NCI-H1930 (cell line): ENCODE measurements around the gene RAB7A.

ENCODE experiments used
- DNase-seq, 2 experiments: peaks; one replicate each; lab custom pipeline; 2025; lab: John Stamatoyannopoulos, UW

The RAB7A gene

DNA sequence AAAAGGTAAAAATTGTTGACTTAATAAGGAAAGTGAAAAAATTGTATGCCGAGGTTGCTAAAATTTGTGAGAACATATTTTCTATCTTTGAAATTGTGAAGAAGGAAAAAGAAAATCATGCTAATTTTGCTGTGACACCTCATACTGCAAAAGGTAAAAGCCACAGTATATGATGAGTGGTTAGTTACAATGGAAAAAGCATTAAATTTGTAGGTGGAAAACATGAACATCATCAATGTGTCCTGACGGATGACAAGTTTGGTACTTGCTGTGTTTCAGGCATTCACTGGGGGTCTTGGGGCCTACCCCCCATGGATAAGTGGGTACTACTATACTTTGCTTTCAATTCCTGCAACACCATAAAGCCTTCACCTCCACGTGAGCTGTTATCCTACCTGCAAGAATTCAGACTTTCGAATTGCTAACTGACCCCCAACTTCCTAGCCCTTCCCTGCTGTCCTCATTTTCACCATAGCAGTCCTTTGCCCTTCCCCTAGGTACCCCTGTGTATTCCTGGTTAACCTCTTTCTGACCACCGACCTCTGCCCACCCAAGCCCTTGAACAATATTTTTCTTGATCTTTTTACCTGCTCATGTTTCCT is 62.4 kb downstream of the RAB7A start:
- DNase-seq: no peak

DNA sequence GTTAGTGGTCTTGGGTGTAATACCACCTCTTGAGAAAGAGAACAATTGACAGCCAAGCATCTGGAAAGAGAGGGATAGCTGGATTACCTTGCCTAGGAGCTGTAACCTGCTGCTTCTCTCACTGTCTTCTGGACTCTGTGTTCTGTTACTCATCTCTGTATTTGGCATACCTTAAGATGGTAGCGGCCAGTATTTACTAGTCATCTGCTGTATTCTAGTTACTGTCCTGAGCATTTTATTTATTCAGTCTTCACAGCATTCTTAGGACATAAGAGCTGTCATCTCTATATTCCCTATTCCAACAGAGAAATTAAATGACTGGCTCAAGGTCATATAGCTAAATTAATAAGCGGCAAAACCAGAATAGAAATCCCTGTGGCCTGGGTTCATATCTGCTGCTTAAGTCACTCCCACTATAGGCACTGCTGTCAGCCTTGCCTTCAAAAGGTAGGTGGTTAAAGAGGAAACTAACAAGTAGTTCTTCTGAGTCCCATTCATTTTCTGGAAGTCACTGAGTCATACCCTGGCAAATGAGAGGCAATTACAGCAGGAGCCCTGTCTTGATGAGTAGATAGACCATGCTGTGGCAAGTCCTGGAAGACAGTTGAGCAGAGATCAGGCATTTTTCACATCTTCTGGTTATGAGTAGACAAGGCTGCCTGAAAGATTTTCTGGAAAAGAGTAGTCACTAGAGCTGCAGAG is 68.2 kb downstream of the RAB7A start:
- DNase-seq: no peak

DNA sequence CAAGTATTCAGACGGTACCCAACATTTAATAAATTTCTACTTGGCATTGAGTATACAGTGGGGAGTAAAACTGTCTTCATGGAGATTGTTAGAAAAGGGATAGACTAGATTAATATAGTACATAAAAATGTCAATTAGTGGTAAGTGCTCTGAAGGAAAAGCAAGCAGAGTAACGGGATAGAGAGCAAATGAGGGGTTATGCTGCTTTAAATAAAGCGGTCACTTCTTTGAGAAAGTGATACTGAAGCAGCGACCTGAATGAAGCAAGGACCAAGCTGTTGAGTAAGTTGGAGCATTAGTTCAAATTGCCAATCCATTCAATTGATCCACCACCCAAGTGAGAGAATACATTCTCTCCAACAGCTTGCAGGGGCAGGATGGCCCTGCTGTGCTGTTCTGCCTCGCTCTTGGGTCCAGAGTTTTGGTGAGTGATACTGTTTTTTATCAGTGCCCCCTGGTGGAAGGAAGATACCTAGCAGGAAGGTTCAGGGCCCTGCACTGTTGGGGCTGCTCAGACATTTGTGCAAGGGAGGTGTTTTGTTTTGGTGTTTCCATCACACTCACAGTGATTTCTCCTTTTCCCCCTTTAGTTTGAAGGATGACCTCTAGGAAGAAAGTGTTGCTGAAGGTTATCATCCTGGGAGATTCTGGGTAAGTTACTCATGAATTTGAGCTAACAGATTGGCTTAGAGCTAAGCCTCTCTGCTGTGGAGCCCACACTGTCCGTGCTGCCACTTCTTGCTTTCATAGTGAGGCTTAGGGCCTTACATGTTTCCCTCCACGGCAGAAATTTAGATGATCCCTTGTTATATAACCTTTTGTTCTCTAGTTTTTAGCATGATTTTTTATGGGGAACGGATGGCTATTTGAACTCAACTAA is 69.0 kb downstream of the RAB7A start:
- DNase-seq: peak; percentile 19 to 41

DNA sequence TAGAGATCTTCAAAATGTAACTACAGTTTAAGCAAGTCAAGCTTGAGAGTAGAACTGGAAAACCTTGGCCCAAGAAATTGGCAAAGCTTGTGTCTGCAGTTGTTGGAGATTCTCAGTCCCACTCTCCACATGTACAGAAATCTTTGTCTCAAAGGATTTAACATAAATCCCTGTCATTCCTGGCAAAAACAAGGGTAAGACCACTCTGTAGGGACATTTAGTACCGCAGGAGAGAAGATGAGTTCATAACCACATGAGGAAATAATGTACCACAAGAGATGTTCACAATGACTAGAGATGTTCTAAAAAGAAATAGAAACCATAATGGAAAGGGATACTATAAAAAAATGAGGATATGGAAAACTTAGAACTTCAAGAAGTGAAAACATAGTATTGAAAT is 73.7 kb downstream of the RAB7A start:
- no peak for DNase-seq

DNA sequence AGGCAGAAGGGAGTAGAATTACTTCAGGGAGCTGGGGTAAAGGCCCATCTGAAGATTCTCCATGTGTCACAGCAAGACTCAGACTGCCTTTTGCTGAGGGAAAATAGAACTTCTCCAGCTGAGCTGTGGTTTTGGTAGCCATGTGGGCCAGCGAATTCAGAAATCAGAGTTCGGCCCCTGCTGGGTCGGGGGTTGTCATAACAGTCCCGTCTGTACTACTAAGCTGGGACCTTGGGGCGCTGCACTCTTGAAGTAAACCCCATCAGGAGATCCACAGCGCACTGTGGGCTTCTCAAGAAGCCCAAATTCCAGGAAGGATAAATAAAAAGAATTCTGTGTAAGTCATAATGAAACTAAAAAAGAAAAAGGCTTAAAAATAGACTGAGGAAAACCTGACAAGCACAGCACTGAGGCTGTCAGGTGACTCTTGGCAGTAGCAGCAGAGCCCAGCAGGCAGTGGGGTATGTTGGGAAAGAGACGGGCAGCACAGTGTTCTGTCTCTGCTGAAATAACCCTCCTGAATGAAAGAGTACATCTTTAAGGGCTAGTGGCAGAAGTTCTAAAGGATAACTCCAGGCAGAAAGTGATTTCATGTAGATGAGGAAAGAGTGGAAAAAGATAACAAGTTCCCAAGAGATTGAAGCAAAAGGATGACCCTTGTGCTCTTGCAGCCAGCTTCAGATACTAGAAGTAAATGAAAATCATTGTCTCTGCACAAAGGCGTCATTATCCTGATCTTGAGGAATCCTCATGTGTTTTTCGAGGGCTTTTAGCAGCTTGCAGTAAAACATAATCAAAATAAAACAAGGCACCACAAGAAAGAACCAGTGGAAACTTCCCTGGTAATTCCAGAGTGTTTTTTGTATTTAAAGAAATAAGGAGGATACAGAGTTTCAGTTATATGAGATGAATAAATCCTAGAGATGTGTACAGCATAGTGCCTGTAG is 74.5 kb downstream of the RAB7A start:
- no peak for DNase-seq

DNA sequence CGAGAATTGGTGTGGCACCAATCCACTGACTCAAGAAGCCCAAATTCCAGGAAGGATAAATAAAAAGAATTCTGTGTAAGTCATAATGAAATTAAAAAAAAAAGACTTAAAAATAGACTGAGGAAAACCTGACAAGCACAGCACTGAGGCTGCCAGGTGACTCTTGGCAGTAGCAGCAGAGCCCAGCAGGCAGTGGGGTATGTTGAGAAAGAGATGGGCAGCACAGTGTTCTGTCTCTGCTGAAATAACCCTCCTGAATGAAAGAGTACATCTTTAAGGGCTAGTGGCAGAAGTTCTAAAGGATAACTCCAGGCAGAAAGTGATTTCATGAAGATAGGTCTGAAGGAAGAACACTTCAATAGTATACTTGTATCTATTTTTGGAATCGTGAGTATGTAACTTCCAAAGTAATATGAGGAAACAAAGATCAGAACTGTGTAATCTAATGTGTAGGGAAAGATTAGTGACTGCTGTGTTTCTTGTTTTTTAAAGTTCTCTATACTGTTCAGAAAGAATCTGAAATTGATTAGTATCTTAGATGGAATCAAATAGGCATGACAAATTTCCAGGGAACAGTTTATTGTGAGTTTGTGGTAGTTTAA is 75.9 kb downstream of the RAB7A start:
- no peak for DNase-seq

DNA sequence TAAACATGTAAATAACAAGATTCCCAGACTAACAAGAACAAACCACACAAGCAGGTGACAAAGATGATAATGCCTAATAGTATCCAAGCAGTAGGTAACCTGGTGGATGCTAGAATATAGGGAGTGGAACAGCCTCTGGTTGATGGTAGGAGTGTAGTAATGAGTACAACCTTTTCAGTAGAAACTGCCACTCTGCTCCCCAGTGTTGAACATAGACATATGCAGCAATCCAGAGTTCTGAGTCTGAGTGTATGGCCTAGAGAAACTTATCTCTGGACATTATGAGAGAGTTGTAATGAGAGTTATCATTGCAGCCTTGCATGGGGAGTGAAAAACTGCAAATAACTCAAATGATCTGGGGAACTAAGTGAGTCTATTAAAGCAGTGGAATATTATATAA is 77.3 kb downstream of the RAB7A start:
- DNase-seq: no peak

DNA sequence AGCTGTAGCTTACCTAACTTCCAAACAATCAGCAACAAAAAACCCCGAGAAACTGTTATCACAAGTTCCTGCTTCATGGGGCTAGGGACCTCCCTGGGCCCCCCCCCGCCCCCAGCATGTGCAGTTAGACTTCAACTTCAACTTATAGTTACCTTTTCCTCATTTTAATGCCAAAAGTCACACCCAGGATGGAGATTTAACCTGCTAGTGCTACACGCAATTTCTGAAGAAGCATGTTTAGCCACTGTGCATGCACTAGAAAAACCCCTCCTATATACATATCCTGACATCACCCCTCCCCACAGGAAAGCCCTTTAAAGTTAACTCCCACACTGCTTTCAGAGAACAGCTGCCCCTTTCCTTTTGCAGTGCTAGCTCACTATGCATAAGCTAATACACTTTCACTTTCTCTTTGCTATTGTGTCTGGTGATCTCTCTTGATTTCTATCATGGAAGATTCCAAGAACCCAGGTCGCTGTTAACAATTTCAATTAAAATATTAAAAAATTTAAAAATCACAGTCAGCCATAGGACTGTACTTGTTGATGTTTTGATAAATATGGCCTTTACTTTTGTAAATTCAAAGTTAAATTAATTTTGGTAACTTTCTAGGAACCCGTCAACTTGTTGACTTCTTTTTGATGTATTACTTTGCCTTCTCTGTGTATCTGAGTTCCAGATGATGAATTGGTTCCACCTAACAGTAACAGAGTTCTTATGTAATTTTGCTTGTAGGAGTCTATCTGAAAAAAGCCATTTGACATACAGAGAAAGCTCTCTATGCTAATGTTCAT is 78.2 kb downstream of the RAB7A start:
- no peak for DNase-seq

DNA sequence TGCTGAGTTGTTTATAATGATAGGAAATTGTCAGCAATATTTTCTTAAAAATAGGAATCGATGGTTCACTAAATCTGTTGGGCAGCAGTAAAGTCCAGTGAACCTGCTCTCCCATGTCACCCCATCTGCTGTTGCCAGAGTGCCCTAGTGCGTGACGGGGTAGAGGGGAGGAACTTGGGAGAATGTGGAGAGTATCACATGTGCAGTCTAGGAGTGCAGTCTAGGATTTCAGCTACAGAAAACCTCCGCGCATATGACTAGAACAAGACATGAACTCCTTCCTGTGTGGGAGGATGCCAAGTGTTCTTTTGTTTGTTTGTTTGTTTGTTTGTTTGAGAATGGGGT is 78.8 kb downstream of the RAB7A start:
- DNase-seq: no peak

DNA sequence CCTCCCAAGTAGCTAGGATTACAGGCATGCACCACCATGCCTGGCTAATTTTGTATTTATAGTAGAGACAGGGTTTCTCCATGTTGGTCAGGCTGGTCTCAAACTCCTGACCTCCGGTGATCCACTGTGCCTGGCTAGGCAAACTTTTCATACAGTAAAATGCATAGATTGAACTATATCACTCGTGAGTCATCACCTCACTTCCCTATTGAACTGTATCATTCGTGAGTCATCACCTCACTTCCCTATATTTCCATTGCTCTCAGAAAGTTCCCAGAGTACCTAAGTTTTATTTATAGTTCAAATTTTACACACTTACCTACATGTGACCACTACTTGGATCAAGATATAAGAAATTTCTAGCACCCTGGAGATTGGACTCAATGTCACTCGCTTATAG is 79.8 kb downstream of the RAB7A start:
- DNase-seq: no peak

DNA sequence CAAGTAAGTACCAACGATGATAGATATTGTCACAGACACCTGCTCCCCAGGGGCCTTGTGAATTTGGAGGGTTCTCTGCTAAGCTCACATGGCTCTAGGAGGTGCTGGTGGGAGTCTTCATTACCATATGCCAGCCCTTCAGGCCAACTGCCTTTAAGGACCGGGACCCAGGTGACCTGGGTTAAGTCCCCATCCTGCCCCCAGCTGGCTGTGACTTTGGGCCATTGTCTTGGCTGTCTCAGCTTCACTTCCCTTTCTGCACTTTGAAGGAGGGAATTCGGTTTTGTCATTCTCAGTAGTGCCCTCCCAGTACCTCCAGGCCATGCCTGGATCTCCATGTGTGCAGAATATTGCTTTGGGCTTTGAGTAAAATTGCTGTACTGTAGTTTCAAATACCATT is 80.6 kb downstream of the RAB7A start:
- DNase-seq: no peak

DNA sequence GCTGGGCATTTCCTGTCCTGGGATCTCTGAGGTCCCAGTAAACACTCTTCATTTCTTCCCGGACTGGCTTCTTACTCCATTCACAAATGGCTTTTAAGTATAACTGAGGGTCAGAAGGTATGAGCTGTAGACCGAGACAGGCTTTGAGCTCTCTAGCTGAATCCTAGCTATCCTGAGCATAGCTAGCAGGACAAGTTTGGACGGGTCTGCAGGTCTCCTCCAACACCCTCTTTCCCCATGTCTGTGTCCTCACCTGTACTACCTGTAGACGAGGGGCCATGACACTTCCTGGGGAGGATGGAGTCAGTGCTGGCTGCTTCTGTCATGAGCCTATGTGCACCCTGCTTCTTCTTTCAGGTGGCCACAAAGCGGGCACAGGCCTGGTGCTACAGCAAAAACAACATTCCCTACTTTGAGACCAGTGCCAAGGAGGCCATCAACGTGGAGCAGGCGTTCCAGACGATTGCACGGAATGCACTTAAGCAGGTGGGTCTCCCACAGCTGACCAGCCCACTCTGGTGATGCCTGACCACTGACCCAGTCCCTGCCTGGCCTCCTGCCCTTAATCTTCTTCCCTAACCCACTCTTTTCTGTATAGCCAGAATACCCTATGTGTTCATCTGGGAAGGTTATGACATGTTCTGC is 81.3 kb downstream of the RAB7A start:
- no peak for DNase-seq

DNA sequence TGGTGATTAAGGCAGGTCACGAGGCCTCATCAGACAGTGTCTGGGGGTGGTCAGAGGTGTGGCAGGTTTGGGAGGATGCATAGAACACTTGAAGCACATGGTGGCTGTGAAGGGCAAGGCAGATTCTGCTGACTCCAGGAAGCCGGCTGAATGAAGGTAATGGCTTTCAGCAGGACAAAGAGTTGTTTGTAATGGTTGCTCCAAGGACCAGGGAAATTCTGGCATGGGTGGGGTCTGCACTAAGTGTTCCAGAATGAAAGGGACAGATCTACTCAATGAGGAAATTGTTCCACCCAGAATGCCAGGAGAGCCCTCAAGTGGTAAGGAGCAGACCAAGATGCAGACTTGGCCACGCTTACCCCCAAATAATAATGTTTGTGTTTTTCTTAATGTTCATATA is 82.7 kb downstream of the RAB7A start:
- DNase-seq: no peak

DNA sequence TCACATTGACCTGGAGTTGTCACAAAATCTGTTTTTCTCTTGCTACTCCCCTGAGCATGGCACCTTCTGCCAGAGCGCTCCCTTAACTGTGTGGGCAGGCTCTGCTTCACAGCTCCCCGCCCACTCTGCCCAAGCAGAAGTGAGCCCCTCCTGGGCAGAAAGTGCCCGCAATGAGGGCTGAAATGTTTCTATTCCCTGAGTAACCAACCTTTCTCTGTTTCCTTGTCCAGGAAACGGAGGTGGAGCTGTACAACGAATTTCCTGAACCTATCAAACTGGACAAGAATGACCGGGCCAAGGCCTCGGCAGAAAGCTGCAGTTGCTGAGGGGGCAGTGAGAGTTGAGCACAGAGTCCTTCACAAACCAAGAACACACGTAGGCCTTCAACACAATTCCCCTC is 87.1 kb downstream of the RAB7A start:
- DNase-seq: no peak

DNA sequence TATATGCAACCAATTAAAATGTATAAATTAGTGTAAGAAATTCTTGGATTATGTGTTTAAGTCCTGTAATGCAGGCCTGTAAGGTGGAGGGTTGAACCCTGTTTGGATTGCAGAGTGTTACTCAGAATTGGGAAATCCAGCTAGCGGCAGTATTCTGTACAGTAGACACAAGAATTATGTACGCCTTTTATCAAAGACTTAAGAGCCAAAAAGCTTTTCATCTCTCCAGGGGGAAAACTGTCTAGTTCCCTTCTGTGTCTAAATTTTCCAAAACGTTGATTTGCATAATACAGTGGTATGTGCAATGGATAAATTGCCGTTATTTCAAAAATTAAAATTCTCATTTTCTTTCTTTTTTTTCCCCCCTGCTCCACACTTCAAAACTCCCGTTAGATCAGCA is 88.1 kb downstream of the RAB7A start:
- no peak for DNase-seq

DNA sequence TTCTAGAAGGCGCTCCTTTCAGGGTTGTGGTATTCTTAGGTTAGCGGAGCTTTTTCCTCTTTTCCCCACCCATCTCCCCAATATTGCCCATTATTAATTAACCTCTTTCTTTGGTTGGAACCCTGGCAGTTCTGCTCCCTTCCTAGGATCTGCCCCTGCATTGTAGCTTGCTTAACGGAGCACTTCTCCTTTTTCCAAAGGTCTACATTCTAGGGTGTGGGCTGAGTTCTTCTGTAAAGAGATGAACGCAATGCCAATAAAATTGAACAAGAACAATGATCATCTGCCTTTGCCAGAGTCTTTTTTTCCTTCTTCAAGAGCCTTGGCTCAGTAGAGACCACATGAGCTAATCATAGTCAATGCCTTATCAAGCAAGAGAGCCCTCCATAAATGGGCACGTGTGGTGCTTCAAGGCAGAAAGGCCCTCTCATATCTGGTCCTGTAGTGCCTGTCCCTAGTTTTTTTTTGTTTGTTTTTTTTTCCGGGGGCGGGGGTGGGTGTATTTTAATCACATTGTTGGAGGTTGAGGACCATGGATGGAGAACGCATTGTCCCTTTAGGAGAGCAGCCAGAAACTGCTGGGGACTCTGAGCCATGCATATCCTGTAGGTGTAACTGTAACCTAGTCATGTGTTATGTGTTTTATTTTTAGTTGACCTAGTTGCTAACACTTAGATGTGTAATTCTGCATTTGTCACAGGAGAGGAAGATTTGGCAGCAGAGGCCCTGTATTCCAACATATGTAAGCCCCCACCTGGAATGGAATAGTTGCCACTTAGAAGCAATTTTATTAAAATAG is 88.7 kb downstream of the RAB7A start:
- no peak for DNase-seq

DNA sequence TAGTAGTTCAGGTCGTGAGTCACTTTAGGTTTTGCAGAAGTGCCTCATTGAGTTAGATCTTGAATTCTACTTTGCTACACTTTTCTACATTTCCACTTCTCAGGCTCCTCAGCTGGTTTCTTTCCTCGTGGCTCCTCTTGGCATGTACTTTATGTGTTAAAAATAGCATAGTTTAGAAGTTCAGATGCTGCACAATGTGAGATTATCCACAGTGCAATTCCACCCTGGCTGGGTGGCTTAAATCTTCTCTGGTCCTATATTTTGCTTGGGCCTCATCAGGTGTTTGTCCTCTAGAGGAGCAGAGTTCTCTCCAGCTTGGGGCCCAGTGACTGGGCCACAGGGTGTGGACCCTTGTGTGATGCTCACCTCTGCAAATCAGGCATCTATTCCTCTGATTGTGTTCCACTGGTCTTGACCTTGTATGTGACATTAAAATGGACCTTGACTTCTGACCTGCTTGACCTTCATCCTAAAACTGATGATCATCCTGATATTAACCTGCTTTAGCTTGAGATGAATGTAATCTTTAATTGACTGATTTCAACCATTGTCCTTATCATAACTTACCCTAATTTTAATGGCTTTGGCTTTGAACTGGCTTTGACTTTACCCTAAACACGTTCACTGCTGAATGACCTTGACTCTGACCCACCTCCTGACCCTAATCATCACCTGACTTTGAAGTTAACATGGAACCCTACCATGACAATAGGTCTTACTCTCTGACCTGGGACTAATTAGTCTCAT is 89.5 kb downstream of the RAB7A start:
- no peak for DNase-seq

DNA sequence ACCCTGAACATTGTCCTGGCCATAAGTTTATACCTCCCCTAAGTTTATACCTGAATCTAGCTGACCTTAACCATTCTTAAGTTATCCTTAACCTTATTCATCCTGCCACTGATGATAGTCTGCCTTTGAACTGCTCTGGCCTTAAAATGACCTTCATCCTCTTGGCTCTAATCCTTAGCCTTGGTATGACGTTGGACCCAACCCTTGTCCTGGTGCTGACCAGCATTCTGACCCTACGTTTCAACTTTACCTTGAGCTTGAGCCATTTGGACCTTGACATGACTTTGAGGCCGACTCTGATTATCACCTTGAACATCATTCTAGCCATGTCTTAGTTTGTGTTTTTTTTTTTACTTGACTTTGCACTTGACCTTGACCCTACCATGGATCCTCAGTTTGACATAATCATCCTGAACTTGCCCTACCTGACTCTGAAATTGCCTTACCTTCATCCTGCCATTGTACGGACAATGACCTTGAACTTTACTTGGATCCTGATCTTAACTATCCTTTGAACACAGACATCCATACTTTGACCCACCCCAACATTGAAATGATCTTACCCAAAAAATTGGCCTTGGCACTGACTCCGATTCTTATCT is 92.3 kb downstream of the RAB7A start:
- no peak for DNase-seq
